GM18517 (cell line): Measurements from ENCODE around the gene ARMH4.

ENCODE experiments used
- ATAC-seq: cut with Tn5 transposase; IDR thresholded peaks from one replicate; pipeline ENCODE4 v1.9.1; 2021; ENCODE audit warnings: mild to moderate bottlenecking, moderate library complexity; ENCODE audit not compliant: unreplicated experiment

ARMH4 gene

GRCh38 chr14:58060898-58061297, 91.1 kb downstream of the ARMH4 start:
- ATAC-seq, result no peak

- no peak for ATAC-seq
These were observed 91.9 kb downstream of the ARMH4 start for GRCh38 chr14:58060077-58060476.

- ATAC-seq, result no peak
These were observed 92.9 kb downstream of the ARMH4 start for GRCh38 chr14:58059126-58059525.

GRCh38 chr14:58055497-58056010, 96.5 kb downstream of the ARMH4 start:
- no peak for ATAC-seq

GRCh38 chr14:58054100-58054499, 97.9 kb downstream of the ARMH4 start:
- ATAC-seq, result no peak

- ATAC-seq, result no peak
These were observed 103.8 kb downstream of the ARMH4 start for GRCh38 chr14:58048219-58048618.

- ATAC-seq, result no peak
These were observed 124.1 kb downstream of the ARMH4 start for GRCh38 chr14:58027904-58028303.

GRCh38 chr14:58026967-58027366, 125.0 kb downstream of the ARMH4 start:
- no peak for ATAC-seq

GRCh38 chr14:58026219-58026618, 125.8 kb downstream of the ARMH4 start:
- no peak for ATAC-seq

- no peak for ATAC-seq
These were observed 137.2 kb downstream of the ARMH4 start for GRCh38 chr14:58014778-58015177.

GRCh38 chr14:58002618-58003017, 149.4 kb downstream of the ARMH4 start:
- no peak for ATAC-seq

GRCh38 chr14:57999979-58000378, 152.0 kb downstream of the ARMH4 start:
- no peak for ATAC-seq

- ATAC-seq, result no peak
These were observed 152.5 kb downstream of the ARMH4 start for GRCh38 chr14:57999471-57999870.

- no peak for ATAC-seq
These were observed 153.2 kb downstream of the ARMH4 start for GRCh38 chr14:57998766-57999165.

- no peak for ATAC-seq
These were observed 160.7 kb downstream of the ARMH4 start for GRCh38 chr14:57991353-57991752.

GRCh38 chr14:57988445-57988844, 163.6 kb downstream of the ARMH4 start:
- ATAC-seq, result no peak

- no peak for ATAC-seq
These were observed 164.3 kb downstream of the ARMH4 start for GRCh38 chr14:57987596-57988300.

GRCh38 chr14:57987051-57987450, 165.0 kb downstream of the ARMH4 start:
- ATAC-seq, result no peak

- no peak for ATAC-seq
These were observed 169.0 kb downstream of the ARMH4 start for GRCh38 chr14:57982804-57983634.

- ATAC-seq, result no peak
These were observed 170.0 kb downstream of the ARMH4 start for GRCh38 chr14:57981817-57982560.

GRCh38 chr14:57979376-57980048, 172.5 kb downstream of the ARMH4 start:
- ATAC-seq, result no peak
